Peyer's patch (tissue), 4 donors: ENCODE data around the gene TRIM13. TPM values are rescaled to one million over a fixed set of nuclear protein-coding genes. Genes with fewer than 3 reads are reported as not detected.

Experiments
- DNase-seq, 3 donors: peaks; one replicate each; pipeline ENCODE4 v3.0.0-alpha.2; 2017 to 2019
- H3K27ac ChIP-seq, 4 donors: fragments of 200-600 bp; sonication (generic); one replicate each; pipeline ENCODE4 v1.5.1; 2016 to 2019
- H3K27me3 ChIP-seq, 2 donors: fragments of 200-600 bp; sonication (generic); one replicate each; pipeline ENCODE4 v1.5.1; 2019
- H3K36me3 ChIP-seq, 3 donors: fragments of 200-600 bp; sonication (generic); one replicate each; pipeline ENCODE4 v1.5.1; 2016 to 2019
- H3K4me1 ChIP-seq, 4 donors: fragments of 200-600 bp; sonication (generic); one replicate each; pipeline ENCODE4 v1.5.1; 2016 to 2019
- H3K4me3 ChIP-seq, 4 donors: fragments of 200-600 bp; sonication (generic); 1 replicate in 3 of 4; 2 replicates in 1 of 4; pipeline ENCODE4 v1.5.1; 2016 to 2019; ENCODE audit warnings: mild to moderate bottlenecking in 1 of 4
- H3K9me3 ChIP-seq, 4 donors: fragments of 200-600 bp; sonication (generic); one replicate each; pipeline ENCODE4 v1.5.1; 2016 to 2019; ENCODE audit warnings: mild to moderate bottlenecking in 1 of 4
- POLR2A ChIP-seq, 2 donors: fragments of 450-650 bp; IDR thresholded peaks; one replicate each; pipeline ENCODE4 v1.5.1; 2017; ENCODE audit warnings: antibody characterized with exemption in 2 of 2, mild to moderate bottlenecking in 2 of 2, moderate library complexity in 2 of 2
- total RNA-seq, 4 donors: library from RNA; depleted of rRNA; stranded (reverse); fragments of >200 nt; gene quantifications; one replicate each; pipeline ENCODE4 v1.1.0, GENCODE V29; 2016
- TF ChIP-seq, protein P1 (sequence below), 6 experiments: fragments of 450-650 bp in 4 of 6; fragments of 200-600 bp in 2 of 6; sonication (generic) in 1 of 6; IDR thresholded peaks; one replicate each; pipeline ENCODE4 v1.5.1; 2017 to 2019; ENCODE audit warnings: antibody characterized with exemption in 6 of 6, mild to moderate bottlenecking in 3 of 6, moderate library complexity in 1 of 6

Gene TRIM13
- total RNA-seq, 4 donors from 2014 or later: 11.4 to 16.8 (median 15.1) TPM

DNA sequence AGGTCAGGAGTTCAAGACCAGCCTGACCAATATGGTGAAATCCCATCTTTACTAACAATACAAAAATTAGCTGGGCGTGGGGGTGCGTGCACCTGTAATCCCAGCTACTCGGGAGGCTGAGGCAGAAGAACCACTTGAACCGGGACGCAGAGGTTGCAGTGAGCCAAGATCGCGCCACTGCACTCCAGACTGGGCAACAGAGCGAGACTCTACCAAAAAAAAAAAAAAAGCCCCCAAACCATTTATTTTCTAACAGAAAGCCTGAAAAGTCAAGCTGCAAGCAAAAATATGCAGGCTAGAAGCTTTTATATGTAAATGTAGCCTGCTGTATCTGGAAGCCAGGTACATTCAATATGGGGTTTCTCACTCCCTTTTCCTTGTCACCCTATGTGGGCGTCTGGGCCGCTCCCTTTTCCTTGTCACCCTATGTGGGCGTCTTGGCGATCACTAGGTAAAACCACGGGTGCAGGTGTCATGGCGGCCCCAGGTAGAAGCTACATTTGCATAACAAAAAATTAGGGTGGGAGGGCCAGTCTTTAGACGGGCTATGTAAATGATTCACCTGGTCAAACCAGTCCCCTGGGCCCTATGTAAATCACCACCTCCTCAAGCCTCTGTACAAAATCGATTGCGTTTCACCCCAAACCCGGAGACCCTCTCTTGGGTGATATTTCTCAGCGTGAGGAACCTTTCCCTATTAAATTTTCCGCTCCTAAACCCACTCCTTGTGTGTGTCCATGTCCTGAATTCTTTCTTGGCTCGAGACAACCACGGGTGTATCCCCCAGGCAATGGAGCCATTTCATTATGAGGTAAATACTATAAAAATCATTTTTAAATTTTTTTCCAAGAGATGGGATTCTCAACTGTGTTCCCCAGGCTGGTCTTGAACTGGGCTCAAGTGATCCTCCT lies 2.1 kb downstream of the TRIM13 start:
- Histone ChIP-seq H3K4me3 (peak overlapping the region in 2 of 4 donors; percentile 14 to 83), H3K27ac (no peak overlapping the region)

DNA sequence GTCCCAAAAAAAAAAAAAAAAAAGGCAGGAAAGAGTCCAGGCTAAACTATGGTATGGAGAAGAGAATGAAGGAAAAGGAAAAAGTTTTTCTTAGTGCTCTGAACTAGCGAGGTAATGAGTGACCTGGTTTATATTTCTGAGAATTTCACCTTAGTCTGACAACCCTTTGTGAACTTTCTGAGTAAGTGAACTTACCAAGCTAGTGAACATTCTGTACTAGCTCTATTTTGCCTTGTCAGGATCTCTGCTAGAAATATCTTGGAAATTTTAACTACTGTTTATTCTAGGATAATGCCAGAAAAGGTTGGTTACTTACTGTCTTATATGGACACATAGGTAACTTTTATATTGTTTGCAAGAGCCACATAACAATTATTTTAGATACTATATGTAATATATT lies 4.4 kb downstream of the TRIM13 start:
- TF ChIP-seq, protein P1, sequence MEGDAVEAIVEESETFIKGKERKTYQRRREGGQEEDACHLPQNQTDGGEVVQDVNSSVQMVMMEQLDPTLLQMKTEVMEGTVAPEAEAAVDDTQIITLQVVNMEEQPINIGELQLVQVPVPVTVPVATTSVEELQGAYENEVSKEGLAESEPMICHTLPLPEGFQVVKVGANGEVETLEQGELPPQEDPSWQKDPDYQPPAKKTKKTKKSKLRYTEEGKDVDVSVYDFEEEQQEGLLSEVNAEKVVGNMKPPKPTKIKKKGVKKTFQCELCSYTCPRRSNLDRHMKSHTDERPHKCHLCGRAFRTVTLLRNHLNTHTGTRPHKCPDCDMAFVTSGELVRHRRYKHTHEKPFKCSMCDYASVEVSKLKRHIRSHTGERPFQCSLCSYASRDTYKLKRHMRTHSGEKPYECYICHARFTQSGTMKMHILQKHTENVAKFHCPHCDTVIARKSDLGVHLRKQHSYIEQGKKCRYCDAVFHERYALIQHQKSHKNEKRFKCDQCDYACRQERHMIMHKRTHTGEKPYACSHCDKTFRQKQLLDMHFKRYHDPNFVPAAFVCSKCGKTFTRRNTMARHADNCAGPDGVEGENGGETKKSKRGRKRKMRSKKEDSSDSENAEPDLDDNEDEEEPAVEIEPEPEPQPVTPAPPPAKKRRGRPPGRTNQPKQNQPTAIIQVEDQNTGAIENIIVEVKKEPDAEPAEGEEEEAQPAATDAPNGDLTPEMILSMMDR (IDR thresholded peaks at IDR 0.05): no peak
- no peak for TF ChIP-seq POLR2A (IDR thresholded peaks at IDR 0.05)
- H3K4me3 ChIP-seq: no peak overlapping the region
- H3K36me3 ChIP-seq: peaks cover 0 to 8% (median 0%) of the 10 kb centered on the region in 3 donors
- no peak for DNase-seq
- no peaks in the 10 kb centered on the region for H3K9me3 ChIP-seq
- no peaks in the 10 kb centered on the region for H3K27me3 ChIP-seq
- no peak overlapping the region for H3K27ac ChIP-seq
- peaks cover 6 to 40% (median 12%) of the 10 kb centered on the region in 4 donors for H3K4me1 ChIP-seq

More for the DNA sequence above, 2.1 kb downstream of the TRIM13 start:
- H3K4me1 ChIP-seq: peaks cover 6 to 34% (median 12%) of the 10 kb centered on the region in 4 donors
- TF ChIP-seq POLR2A (IDR thresholded peaks at IDR 0.05): no peak
- TF ChIP-seq, protein P1 (IDR thresholded peaks at IDR 0.05): no peak
- no peak for DNase-seq
- H3K36me3 ChIP-seq: peaks cover 0 to under 1% (median 0%) of the 10 kb centered on the region in 3 donors
- no peaks in the 10 kb centered on the region for H3K27me3 ChIP-seq
- H3K9me3 ChIP-seq: no peaks in the 10 kb centered on the region

DNA sequence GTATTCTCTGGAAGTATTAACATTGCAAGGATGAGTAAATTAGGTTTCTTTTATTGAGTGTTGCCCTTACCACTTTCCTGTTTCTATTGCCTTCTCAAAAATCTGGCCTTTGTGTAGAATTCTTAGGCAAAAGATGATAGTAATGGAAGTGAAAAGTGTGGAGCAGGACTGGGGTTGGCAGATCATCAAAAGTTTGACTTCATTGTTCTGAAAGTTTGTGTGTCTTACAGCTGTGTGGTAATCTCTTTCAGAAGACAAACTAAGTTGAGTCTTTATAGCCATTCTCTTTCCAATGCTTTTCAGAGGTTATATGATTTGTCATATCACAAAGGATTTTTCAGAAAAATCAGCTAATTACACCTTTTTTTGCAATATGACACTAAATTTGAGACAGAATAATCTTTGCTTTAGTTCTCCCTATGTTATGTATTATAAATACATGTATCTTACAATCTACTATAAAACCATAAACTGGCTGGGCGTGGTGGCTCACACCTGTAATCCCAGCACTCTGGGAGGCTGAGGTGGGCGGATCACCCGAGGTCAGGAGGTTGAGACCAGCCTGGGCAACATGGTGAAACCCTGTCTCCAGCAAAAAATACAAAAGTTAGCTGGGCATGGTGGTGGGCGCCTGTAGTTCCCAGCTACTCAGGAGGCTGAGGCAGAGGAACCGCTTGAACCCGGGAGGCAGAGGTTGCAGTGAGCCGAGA lies 9.7 kb downstream of the TRIM13 start:
- Histone ChIP-seq H3K4me3 (no peak overlapping the region), H3K36me3 (peaks cover 0 to 20% (median 0%) of the 10 kb centered on the region in 3 donors), H3K27ac (peak overlapping the region in 2 of 4 donors; percentile 11 to 50), H3K27me3 (no peaks in the 10 kb centered on the region), H3K4me1 (peaks cover 0 to 22% (median 3%) of the 10 kb centered on the region in 4 donors), H3K9me3 (peaks cover 0 to 3% (median 0%) of the 10 kb centered on the region in 4 donors)
- DNase-seq: peak in 1 of 3 donors; percentile 64
- TF ChIP-seq, protein P1 (IDR thresholded peaks at IDR 0.05): no peak
- TF ChIP-seq POLR2A (IDR thresholded peaks at IDR 0.05): no peak

DNA sequence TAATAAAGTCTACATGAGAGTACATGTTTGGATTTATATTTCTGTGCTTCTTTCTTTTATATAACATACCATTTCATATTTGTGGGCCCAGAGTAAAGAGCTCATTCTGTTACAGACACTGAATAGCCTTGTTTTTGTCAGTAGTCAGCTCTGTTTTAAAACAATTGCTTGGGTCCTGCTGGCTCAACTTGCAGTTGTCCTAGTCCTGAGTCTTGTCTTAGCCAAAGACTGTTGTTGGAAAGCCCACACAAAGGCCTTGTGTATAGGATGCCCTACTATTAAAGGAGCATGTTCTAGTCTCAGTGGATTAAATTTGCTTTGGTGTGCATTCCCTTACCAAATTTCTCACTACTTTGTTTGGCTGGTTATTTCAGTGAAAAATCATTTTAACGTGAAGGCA lies 14.6 kb downstream of the TRIM13 start:
- H3K4me1 ChIP-seq: no peaks in the 10 kb centered on the region
- H3K27ac ChIP-seq: no peak overlapping the region
- H3K36me3 ChIP-seq: peaks cover 0 to 31% (median 0%) of the 10 kb centered on the region in 3 donors
- H3K4me3 ChIP-seq: no peak overlapping the region
- H3K27me3 ChIP-seq: no peaks in the 10 kb centered on the region
- H3K9me3 ChIP-seq: peaks cover 0 to 3% (median 0%) of the 10 kb centered on the region in 4 donors
- TF ChIP-seq, protein P1 (IDR thresholded peaks at IDR 0.05): no peak
- no peak for TF ChIP-seq POLR2A (IDR thresholded peaks at IDR 0.05)
- DNase-seq: no peak

DNA sequence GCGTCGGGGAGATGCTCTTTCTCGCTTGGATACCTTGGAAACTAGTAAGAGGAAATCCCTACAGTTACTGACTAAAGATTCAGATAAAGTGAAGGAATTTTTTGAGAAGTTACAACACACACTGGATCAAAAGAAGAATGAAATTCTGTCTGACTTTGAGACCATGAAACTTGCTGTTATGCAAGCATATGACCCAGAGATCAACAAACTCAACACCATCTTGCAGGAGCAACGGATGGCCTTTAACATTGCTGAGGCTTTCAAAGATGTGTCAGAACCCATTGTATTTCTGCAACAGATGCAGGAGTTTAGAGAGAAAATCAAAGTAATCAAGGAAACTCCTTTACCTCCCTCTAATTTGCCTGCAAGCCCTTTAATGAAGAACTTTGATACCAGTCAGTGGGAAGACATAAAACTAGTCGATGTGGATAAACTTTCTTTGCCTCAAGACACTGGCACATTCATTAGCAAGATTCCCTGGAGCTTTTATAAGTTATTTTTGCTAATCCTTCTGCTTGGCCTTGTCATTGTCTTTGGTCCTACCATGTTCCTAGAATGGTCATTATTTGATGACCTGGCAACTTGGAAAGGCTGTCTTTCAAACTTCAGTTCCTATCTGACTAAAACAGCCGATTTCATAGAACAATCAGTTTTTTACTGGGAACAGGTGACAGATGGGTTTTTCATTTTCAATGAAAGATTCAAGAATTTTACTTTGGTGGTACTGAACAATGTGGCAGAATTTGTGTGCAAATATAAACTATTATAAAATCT lies 15.7 kb downstream of the TRIM13 start:
- no peak for DNase-seq
- Histone ChIP-seq H3K36me3 (peaks cover 0 to 31% (median 0%) of the 10 kb centered on the region in 3 donors), H3K27me3 (no peaks in the 10 kb centered on the region), H3K4me1 (no peaks in the 10 kb centered on the region), H3K9me3 (peaks cover 0 to 3% (median 0%) of the 10 kb centered on the region in 4 donors), H3K4me3 (no peak overlapping the region), H3K27ac (no peak overlapping the region)
- TF ChIP-seq, protein P1 (IDR thresholded peaks at IDR 0.05): no peak
- no peak for TF ChIP-seq POLR2A (IDR thresholded peaks at IDR 0.05)
